ENCODE data around the gene NTPCR.

The NTPCR gene

GRCh38 chr1:232938926-232939325 lies 11.5 kb upstream of the NTPCR start:
- DNase-seq (ENCODE audit: low spot score) = no peak
- in situ Hi-C loops (cut with MboI; ENCODE audit: low pct_unique_long_range_greater_than_20kb, low sequenced_read_pairs, unreplicated experiment) = no loop called here
- TF ChIP-seq CTCF (IDR thresholded peaks at IDR 0.05; ENCODE audit: extremely low read depth, insufficient read depth, missing control alignments) = no peak

- in situ Hi-C loops (cut with MboI; ENCODE audit: low pct_unique_long_range_greater_than_20kb, low sequenced_read_pairs, unreplicated experiment) = no loop called here
- no peak for TF ChIP-seq CTCF (IDR thresholded peaks at IDR 0.05; ENCODE audit: extremely low read depth, insufficient read depth, missing control alignments)
These were observed 10.7 kb upstream of the NTPCR start for GRCh38 chr1:232939748-232940147.

GRCh38 chr1:232940262-232940661 lies 10.1 kb upstream of the NTPCR start:
- no peak for TF ChIP-seq CTCF (IDR thresholded peaks at IDR 0.05; ENCODE audit: extremely low read depth, insufficient read depth, missing control alignments)
- in situ Hi-C loops (cut with MboI; ENCODE audit: low pct_unique_long_range_greater_than_20kb, low sequenced_read_pairs, unreplicated experiment) = no loop called here
- DNase-seq (ENCODE audit: low spot score) = no peak

More at GRCh38 chr1:232939748-232940147, 10.7 kb upstream of the NTPCR start:
- no peak for DNase-seq (ENCODE audit: low spot score)

- in situ Hi-C loops (cut with MboI; ENCODE audit: low pct_unique_long_range_greater_than_20kb, low sequenced_read_pairs, unreplicated experiment) = no loop called here
These were observed 7.8 kb upstream of the NTPCR start for GRCh38 chr1:232942413-232943294.

GRCh38 chr1:232943679-232944252 lies 6.6 kb upstream of the NTPCR start:
- no peak for TF ChIP-seq CTCF (IDR thresholded peaks at IDR 0.05; ENCODE audit: extremely low read depth, insufficient read depth, missing control alignments)
- in situ Hi-C loops (cut with MboI; ENCODE audit: low pct_unique_long_range_greater_than_20kb, low sequenced_read_pairs, unreplicated experiment) = no loop called here
- DNase-seq (ENCODE audit: low spot score) = no peak

More at GRCh38 chr1:232942413-232943294, 7.8 kb upstream of the NTPCR start:
- DNase-seq (ENCODE audit: low spot score) = no peak
- TF ChIP-seq CTCF (IDR thresholded peaks at IDR 0.05; ENCODE audit: extremely low read depth, insufficient read depth, missing control alignments) = no peak

- TF ChIP-seq CTCF (IDR thresholded peaks at IDR 0.05; ENCODE audit: extremely low read depth, insufficient read depth, missing control alignments) = no peak
- in situ Hi-C loops (cut with MboI; ENCODE audit: low pct_unique_long_range_greater_than_20kb, low sequenced_read_pairs, unreplicated experiment) = no loop called here
These were observed 6.1 kb upstream of the NTPCR start for GRCh38 chr1:232944347-232944746.

More at GRCh38 chr1:232944347-232944746, 6.1 kb upstream of the NTPCR start:
- DNase-seq (ENCODE audit: low spot score) = no peak
